Measurements from ENCODE around the gene RANBP10.

RANBP10 gene

DNA sequence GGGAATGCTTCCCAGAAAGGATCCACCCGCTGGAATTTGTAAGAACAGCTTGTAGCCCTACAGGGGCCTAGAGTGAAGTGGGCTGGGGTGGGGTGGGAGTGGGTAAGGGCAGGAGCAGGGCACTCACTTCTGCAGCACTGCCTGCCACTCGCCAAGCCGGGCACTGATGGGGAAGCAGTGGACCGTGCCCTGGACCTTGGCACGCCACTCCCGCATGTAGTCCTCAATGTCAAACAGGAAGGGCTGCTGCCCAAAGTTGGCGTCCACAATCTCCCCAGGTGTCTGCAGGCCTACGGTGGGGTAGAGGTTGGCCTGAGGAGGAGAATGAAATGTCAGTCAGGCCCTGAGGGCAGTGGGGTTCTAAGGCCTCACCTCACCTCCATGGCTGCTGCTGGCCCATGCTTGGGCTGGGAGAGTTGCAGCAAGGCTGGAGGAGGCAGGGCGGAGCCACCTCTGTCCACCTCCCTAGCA, 71.6 kb downstream of the RANBP10 start:
- DNase-seq: no peak

DNA sequence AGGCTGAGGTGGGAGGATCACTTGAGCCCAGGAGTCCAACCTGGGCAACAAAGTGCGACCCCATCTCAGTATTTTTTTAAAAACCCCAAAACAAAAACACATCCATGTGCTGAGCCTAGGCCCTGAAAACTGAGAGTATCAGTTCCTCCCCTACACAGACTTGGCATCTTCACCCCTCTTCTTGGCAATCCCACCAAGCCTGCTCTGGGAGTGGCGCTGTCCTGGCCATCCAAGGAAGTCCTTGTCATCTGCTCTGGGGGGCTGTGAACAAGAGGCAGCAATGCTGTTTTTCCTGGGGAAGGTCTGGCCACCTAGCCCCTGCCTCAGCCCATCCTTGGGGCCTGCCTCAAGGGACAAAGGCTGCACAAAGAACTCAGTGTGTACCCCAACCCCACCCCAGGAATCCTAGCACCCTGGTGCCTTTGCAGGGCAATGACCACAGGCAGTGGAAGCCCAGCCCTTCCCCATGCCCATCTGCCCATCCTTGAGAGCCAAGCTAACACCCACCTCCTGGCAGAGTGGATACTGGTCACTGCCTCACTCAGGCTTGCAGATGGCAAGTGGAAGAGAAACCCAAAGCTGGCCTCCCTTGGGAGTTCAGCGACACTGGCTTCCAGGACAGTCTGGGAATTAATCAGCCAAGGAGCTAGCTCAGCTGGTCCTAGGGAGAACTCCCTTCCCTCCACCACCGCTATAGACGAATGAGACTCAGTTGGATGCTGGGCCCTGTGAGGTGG, 72.5 kb downstream of the RANBP10 start:
- DNase-seq: no peak

DNA sequence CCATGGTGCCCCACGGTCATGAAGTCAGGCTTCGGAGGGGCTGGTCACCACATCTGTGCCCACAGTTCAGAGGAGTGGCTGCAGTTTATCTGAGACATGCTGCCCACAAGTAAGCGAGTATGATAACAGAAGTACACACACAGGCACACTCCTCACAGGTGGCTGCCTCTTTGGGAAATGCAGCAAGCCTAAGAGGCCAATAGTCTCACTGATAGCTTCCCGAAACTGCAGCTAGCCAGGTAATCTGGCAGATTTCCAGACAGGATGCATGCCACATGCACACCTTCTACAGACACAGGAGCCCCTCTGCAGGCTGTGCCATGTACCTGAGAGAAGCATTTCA, 74.6 kb downstream of the RANBP10 start:
- DNase-seq: no peak

DNA sequence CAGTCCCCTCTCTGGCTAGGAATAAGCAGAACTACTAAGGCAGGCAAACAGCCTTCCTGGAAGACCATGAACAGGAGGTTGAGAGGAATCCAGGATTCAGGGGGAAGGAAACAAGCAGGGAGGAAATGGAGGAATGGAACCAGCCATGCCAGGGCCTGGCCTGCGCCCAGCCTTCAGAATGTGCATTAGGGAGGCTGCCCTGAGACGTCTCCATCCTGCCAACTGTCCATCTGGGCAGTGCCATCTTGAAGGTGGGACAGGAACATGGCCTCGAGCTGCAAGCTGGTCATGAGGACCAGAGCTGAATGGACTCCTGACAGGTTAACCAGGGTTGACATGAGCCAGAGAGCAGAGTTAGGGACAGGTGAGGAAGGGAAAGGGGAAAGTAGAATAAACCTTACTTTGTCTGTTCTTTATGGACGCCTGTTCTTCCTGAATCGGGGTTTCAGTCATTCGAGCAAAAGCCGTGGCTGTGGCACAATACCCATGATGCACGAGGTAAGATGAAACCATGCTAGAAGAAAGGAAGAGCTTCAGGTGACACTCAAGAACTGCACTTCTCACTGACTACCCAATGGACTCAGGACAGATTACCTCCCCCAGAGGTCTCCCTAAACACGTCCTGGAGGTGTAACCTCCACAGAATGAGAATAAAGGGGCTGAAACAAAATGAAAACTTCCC, 75.1 kb downstream of the RANBP10 start:
- DNase-seq: no peak

DNA sequence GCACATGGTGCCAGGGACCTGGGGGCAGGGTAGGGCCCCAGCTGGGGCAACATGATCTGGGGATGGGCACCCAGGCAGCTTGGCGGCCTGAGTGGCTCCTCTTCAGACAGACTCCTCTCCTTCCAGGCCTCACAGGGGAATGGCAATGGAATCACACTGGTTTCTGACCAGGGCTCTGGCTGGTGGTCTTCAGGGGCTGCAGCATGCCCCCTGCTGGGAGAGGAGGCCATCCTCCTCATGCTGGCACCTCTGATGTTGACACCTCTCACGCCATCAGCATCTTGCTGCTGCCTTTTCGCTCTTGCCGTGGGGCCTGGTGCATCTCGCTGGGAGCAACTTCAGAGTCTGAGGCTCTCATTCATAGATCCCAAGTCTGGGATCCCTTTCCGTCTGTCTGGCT, 76.0 kb downstream of the RANBP10 start:
- no peak for DNase-seq

DNA sequence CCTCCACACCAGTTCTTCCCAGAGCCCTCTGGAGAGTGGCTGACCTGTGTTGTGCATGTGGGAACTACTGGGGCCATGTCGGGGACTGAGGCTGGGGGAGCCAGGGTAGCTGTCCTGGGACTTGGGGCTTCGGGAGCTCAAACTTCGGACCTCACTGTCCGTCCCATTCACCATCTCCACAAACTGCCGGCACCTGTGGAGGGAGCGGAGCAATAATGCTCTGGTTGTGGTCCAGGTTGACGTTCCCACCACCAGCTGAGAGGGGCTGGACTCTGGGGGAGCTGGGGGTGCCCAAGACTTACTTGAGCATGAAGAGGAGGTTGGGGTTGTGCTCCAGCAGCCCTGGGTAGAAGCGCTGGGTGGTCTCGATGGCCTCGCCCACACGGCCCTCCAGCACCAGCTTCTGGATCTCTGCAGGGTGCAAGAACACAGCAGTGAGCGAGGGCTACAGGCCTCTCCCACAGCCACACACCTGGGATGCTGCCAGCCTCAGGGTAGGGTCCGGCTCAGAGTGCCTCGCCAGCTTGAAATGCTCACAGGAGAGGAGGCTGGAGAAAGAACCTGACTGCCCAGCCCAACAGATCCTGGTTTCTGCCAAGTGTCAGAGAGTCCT, 76.6 kb downstream of the RANBP10 start:
- no peak for DNase-seq

DNA sequence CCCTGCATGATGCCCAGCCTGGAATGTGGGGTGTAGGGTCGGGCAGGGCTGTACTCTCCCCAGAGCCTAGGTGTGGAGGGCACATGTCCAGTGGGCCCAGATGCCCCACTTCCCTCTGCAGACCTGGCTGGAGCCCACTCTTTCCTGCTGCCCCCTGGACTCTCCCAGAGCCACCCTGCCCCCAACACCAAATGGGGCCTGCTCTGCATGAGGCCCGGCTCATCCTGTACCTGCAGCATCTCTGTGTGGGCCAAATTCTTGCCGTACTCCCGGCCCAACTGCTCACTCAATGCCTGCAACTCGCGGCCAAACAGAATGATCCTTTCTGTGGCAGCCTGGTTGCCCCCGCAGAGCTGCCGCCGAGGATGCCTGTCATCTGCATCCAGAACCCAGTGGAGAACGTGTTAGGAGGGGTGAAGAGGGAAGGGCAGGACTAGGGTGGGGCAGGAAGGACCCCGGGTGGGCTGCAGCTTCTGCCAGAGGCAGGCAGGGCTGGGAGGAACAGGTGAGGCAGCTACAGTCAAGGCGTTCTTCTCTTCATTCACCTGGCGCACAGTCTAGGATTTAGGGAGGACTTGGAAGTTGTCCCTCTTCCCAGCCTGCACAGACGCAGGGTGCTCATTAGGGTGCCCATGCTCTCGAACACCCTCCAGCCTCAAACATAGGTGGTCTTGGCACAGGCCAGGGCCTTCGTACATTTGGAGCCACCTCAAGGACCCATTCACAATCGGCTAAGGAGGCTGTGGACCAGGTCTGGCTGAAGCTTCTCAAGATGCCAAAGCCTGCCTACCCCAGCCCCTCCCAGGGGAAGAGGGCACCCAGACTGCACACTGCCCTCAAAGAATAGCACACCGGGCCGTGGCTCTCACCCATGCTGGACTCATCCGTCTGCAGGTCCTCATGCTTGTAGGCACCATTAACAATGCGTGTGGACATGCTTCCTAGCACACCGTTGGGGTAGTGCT, 78.6 kb downstream of the RANBP10 start:
- DNase-seq: no peak

DNA sequence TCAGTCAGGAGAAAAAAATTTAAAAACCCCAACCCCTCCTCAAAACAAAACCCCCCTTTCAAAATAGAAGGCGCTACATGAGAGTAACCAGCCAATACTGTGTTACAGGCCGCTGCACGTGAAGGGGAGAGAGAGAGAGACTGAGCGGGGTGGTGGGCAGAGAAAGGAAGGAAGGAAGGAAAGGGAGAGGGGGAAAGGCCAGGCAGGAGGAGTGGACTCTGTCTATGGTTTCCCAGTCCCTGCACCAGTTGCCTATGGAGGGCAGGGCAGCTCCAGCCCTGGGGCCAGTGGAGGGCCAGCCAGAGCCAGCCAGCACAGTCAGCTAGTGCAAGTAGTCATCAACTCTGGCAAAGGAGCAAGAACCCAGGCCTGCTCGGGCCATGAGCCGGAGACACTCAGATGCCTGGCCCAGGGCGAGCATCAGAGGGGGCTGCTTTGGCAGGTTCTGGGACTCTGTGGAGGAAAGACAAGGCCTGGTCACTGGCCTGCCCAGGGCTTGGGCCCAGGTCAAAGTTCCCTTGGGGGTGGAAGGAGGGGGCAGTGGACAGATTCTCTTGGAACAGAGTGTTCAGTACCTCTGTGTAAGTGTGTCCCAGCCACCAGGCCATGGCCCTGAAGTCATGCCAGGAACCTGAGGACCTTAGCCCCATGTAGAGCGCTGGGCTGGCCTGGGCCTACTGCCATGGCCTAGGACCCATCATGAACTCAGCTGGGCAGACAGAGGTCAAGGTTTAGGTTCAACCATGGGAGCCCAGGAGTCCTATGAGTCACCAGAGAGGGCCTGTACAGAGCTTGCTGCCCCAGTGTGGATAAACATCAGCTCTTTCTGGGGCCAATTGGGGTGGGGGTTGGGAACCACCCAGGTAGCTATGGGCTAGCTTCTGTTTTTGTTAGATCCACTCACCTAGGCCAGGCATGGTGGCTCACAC, 80.0 kb downstream of the RANBP10 start:
- DNase-seq: no peak

DNA sequence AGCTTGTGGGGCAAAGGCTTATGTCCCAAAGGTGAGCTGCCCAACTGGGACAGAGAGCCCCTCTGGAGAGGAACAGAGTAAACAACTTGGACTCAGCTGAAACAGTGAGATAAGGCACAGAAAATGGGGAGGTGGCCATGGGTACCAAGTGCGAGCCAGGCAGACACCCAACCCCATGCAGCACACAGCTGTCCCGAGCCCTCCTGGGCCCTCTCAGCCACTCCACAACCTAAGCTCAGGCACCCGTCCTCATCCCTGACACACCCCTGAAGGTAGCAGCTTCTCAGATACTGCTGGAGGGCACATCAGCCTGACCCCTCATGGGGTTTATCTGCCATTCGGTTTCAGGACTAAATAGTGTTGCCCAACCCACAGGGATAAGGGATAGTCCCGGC, 82.5 kb downstream of the RANBP10 start:
- DNase-seq: no peak

DNA sequence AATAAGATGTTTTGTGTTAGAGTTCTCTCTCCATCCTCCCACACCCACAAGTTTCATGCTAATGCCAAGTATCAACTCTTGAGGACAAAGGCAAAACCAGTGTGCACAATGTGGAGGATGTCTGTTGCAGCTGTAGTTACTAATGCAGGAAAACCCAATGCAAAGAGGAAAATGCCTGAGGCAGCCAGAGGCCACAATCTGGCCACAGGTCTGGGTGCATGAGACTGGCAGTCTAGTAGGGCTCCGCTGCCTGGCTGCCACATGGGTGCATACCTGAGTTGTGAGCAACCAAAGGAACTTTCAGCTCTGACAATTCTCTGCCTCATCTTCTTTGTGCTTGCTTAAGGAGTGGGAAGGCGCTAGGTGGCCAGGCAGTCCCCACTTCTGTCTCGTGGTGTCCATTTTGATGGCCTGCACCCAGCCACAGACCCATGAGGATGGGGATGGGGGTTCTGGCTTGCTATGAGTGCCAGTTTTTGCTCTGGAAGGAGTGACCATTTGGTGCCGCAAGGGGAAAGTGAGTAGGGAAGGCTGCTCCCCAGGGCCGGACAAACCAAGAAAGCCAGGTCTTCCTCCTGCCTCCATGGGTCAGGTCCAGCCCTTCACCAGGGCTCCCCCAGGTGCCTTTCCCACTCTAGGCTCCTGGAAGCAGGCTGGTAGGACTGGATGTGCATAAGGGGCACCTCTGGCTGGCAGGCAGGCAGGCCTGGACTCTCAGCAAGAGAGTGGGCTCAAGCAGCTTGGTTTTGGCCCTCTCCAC, 83.0 kb downstream of the RANBP10 start:
- no peak for DNase-seq

DNA sequence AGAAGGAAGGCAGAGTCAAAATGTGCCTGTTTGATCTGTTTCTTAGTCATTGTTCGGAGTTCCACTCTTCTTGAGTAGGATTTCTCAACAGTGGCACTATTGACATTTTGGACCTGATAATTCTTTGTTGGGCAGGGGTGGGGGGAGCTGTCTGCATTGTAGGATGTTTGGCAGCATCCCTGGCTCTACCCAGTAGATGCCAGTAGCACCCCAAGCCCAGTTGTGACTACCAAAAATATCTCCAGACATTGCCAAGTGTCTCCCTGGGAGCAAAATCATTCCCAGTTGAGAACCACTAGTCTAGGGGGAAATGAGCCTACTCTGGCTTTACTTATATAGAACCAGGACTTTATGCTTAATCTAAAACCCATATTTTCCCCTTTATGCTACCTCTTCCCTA, 86.1 kb downstream of the RANBP10 start:
- no peak for DNase-seq

DNA sequence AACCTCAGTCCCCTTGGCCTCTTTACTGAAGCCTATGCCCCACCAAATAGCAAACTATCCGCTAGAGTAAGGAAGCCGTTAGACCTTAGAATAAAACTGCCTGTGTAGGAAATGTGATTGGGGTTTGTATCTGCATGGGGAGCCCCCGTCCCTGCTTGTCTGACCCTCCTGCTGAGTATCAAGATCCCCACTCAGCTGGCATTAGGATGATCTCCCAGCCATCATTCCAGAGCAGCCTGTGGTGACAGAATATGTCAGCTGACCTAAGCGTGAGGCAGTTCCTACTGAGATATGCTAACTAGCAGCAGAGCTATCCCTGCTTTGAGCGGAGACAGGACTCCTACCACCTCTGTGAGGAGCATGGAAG, 86.6 kb downstream of the RANBP10 start:
- peak; percentile 41 for DNase-seq

DNA sequence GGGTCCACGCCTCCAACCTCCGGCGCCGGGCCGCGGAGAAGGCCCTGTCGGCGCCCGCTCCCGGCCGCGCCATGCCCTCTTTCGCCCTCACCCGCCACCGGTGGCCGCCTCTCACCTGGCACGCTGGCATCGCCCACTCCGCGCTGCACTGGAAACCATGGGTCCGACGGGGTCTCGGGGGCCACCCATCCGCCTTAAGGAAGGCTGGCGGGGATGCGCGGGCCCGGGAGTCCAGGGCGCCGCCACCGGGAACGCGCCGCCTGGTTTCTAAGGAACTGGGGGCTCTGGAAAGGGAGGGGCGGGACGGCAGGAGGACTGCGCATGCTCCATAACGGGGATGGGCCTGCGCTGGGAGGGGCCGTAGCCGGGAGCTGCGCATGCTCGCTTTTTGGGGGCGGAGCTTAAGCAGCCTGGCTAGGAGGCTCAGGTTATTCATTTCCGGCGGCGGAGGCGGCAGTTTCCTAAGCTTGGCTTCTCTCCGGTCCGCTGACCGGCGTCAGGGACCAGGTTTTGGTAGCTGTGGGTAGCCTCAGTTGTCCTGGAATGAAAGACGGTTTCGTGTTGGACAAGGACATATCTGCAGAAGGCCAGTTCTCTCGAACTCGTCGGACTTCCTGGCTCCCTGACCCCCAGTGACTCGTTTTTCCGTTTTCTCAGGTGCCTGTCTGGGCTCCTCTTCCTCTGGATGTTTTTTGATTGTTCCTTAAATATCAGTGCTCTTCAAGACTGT, 87.1 kb downstream of the RANBP10 start, which contains the start of gene GFOD2:
Gene GFOD2 (minus strand): TSS at position 269 of the 730 bp plus-strand sequence. CDS start 33,601 bp downstream, outside the sequence.
- peak; percentile 99 for DNase-seq

DNA sequence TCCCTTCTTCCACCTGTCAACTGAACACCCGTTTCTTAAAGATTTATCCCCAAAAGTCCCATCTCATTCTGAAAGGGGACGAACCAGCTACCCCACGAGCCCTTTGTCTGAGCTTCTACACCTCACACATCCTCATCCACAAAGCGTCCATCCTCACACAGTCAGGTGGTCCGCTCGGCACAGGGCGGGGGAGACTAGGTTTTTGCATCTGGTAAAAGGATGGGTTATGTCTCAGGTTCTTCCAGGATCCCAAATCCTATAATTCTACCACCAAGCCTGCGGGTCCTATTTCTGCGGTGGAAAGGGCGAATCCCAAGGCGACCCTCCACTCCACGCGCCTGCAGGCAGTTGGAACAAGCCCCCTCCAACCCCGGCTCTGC, 87.7 kb downstream of the RANBP10 start:
- no peak for DNase-seq

DNA sequence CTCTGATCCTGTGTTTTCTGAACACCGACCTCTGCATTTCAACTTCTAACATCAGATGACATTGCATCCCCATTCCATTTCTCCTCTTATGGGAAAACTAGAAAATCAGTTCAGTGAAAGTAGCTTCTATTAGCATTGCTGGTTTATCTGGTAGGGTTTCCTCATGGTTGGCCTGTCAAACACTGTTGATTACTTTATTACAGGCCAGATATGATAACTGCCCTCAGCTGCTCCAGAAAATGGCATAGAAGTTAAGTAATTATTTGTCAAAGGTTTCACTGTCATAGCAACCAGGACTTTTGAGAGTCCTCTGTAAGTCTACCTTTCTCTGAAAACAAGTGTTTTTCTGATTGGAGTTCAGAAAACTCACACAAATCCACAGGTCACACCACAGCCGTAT, 90.3 kb downstream of the RANBP10 start:
- no peak for DNase-seq

DNA sequence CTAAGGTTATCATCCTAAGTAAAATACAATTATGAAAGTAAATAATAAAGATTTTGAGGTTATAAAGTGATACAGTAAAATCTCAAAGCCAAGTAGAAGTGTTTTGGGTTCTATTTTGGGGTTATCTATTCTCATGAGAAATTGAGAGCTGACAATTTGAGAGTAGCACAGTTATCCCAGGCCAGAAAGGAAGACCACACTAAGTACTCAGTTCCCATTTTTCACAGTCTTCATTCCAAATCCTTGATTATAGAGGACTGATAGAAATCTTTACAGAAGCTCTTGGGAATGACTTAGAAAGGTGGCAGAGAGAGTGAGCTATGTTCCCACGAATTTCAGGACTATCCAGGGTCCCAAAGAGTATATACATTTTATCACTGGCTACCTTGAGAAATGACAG, 91.8 kb downstream of the RANBP10 start:
- DNase-seq: no peak

DNA sequence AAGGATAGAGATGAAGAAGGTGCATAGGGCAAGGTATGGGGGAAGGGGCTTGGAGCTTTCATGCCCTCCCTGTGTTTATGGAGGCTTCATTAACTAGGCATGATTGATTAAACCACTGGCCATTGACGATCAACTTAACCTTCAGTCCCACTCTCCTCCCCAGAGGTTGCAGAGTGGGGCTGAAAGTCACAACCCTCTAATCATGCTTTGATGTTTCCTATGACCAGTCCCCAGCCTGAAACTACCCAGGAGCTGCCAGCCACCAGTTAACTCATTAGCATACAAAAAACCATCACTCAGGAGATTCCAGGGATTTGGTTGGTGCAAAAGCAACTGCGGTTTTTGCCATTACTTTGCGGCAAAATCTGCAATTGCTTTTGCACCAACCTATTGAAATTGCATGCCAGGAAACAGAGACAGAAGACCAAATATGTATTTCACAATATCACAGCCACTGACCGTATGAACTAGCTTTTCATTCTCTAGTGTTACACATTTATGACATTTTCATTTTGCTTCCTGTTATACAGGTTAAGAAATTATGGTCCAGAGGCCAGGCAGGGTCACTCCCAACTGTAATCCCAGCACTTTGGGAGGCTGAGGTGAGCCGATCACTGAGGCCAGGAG, 92.6 kb downstream of the RANBP10 start:
- no peak for DNase-seq

DNA sequence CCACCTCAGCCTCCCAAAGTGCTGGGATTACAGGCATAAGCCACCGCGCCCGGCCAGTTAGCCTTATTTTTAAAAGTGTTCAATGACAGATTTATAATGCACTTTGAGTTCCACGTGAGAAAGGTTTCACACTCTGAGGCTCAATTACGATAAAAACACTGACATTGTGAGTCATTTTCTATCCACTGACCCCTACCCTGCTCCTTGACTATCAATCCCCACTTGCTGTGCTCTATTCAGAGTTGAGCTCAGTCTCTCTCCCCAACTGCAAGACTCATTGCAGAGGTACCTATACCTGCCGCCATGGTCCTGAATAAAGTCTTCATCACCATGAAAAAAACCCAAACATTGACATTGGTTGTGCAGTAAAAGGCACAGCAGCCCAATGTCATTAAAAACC, 95.8 kb downstream of the RANBP10 start:
- DNase-seq: no peak

DNA sequence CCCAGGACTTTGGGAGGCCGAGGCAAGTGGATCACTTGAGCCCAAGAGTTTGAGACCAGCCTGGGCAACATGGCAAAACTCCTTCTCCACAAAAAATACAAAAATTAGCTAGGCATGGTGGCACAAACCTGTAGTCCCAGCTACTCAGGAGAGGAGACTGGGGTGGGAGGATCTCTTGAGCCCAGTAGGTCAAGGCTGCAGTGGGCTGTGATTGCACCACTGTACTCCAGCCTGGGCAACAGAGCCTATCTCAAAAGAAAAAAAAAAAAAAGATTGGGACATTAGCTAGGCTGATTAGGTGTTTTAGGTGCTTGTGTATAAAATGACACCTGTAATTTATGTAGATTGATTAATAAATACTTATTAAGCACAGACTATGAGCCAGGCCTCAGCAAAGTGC, 97.3 kb downstream of the RANBP10 start:
- no peak for DNase-seq

DNA sequence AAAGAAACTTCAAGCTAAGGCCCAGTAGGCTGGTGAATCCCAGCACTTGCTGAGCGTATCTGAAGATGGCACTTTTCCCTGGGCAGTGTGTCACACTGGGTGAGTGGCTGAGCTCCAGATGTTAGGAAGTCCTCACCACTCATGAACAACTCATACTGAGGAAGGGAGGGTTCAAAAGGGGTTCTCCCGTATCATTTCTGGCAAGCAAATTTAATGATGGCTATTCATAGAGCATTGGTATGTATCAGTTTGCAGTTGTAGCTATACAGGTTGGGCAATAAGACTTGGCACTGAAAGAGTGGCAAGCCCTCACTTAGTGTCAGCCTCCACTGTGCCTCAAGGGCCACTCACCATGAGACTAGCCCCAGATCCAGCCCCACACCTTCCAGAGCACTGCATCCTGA, 98.0 kb downstream of the RANBP10 start:
- no peak for DNase-seq

Measured in activated T-cell treated with anti-CD3 and anti-CD28 coated beads, Interleukin-2, amount 50 U/mL, for 1 hour (primary cell).